Neural cell (in vitro differentiated cells): ENCODE data around the gene ZNF283. TPM values are rescaled to one million over a fixed set of nuclear protein-coding genes. Genes with fewer than 3 reads are reported as not detected.
"Not testable (repeated sequence)": the region's sequence is repeated elsewhere in the genome, so short reads cannot be mapped to it uniquely, and the experiment has no call there.

Experiments
- H2AFZ ChIP-seq: fragments of 200-600, 300-800 bp; sonication (generic), shearing (Covaris generic); 2 replicates; pipeline ENCODE4 v1.6.0; 2014; ENCODE audit warnings: low read depth, mild to moderate bottlenecking, antibody characterized with exemption, low read length, moderate library complexity
- H3F3A ChIP-seq: fragments of 200-600 bp; shearing (Covaris generic); 2 replicates; pipeline ENCODE4 v1.6.1; 2016; ENCODE audit warnings: mild to moderate bottlenecking, moderate library complexity, mixed read lengths, antibody characterized with exemption, low read length; ENCODE audit not compliant: insufficient read depth, poor library complexity, severe bottlenecking
- H3K27ac ChIP-seq: fragments of 200-600, 300-800 bp; sonication (generic), shearing (Covaris generic); 2 replicates; pipeline ENCODE4 v1.5.1; 2014; ENCODE audit warnings: mild to moderate bottlenecking, low read length, moderate library complexity
- H3K27me3 ChIP-seq: fragments of 300-800, 200-600 bp; sonication (generic), shearing (Covaris generic); 2 replicates; pipeline ENCODE4 v1.6.0; 2014; ENCODE audit warnings: mild to moderate bottlenecking, low read depth, low read length, moderate library complexity; ENCODE audit not compliant: insufficient read depth
- H3K36me3 ChIP-seq: fragments of 300-800, 200-600 bp; sonication (generic), shearing (Covaris generic); 2 replicates; pipeline ENCODE4 v1.5.1; 2014; ENCODE audit warnings: mild to moderate bottlenecking, antibody characterized with exemption, low read length, moderate library complexity; ENCODE audit not compliant: insufficient read depth
- H3K4me2 ChIP-seq: fragments of 300-800, 200-600 bp; sonication (generic), shearing (Covaris generic); 2 replicates; pipeline ENCODE4 v1.6.0; 2014; ENCODE audit warnings: mild to moderate bottlenecking, low read length
- H3K4me3 ChIP-seq: fragments of 300-800, 200-600 bp; sonication (generic), shearing (Covaris generic); 2 replicates; pipeline ENCODE4 v1.5.1; 2014; ENCODE audit warnings: mild to moderate bottlenecking, low read length, moderate library complexity
- H3K79me2 ChIP-seq: fragments of 200-600 bp; shearing (Covaris generic); replicated peaks from 2 replicates; pipeline ENCODE4 v1.6.0; 2014; ENCODE audit warnings: mild to moderate bottlenecking, low read length, moderate library complexity; ENCODE audit not compliant: insufficient read depth
- H3K9ac ChIP-seq: fragments of 300-800, 200-600 bp; sonication (generic), shearing (Covaris generic); 2 replicates; pipeline ENCODE4 v1.6.1; 2016; ENCODE audit warnings: mild to moderate bottlenecking, low read length, mixed read lengths
- H3K9me2 ChIP-seq: fragments of 200-600 bp; shearing (Covaris generic); 2 replicates; pipeline ENCODE4 v1.6.1; 2016; ENCODE audit warnings: mild to moderate bottlenecking, low read length, mixed read lengths; ENCODE audit not compliant: insufficient read depth
- H3K9me3 ChIP-seq: fragments of 200-600, 300-800 bp; sonication (generic), shearing (Covaris generic); 2 replicates; pipeline ENCODE4 v1.6.1; 2016; ENCODE audit warnings: mild to moderate bottlenecking, mixed run types, low read length, moderate library complexity, mixed read lengths
- H4K20me1 ChIP-seq: fragments of 200-600 bp; shearing (Covaris generic); 2 replicates; pipeline ENCODE4 v1.6.1; 2016; ENCODE audit warnings: mild to moderate bottlenecking, mixed run types; ENCODE audit not compliant: insufficient read depth
- EP300 ChIP-seq: fragments of 450-650 bp; conservative IDR thresholded peaks from 2 replicates; pipeline ENCODE4 v1.6.1; 2014; ENCODE audit warnings: antibody characterized with exemption, mild to moderate bottlenecking, moderate library complexity; ENCODE audit not compliant: poor library complexity, severe bottlenecking
- EZH2 ChIP-seq: fragments of 200-600, 300-800 bp; shearing (Covaris generic), sonication (generic); IDR thresholded peaks from 2 replicates; pipeline ENCODE4 v1.6.1; 2014; ENCODE audit warnings: antibody characterized with exemption, low read length, borderline replicate concordance, mild to moderate bottlenecking; ENCODE audit not compliant: insufficient read depth, poor library complexity, severe bottlenecking
- MXI1 ChIP-seq: fragments of 450-650 bp; conservative IDR thresholded peaks from 2 replicates; pipeline ENCODE4 v1.6.1; 2014; ENCODE audit warnings: antibody characterized with exemption, mild to moderate bottlenecking; ENCODE audit not compliant: poor library complexity, severe bottlenecking
- POLR2AphosphoS5 ChIP-seq: IDR thresholded peaks from 2 replicates; pipeline ENCODE4 v1.6.1; 2012
- RAD21 ChIP-seq: fragments of 450-650 bp; conservative IDR thresholded peaks from 2 replicates; pipeline ENCODE4 v1.6.1; 2014; ENCODE audit warnings: antibody characterized with exemption, mild to moderate bottlenecking, moderate library complexity
- REST ChIP-seq: IDR thresholded peaks from 2 replicates; pipeline ENCODE4 v1.6.1; 2012; ENCODE audit warnings: borderline replicate concordance
- SMC3 ChIP-seq: fragments of 450-650 bp; conservative IDR thresholded peaks from 2 replicates; pipeline ENCODE4 v1.6.1; 2014; ENCODE audit warnings: antibody characterized with exemption, mild to moderate bottlenecking, moderate library complexity; ENCODE audit not compliant: poor library complexity
- TAF1 ChIP-seq: IDR thresholded peaks from 2 replicates; pipeline ENCODE4 v1.6.1; 2012; ENCODE audit warnings: low read depth
- polyA plus RNA-seq: library from polyadenylated mRNA; depleted of rRNA; stranded (reverse); fragments of >200 nt; gene quantifications from 2 replicates; pipeline ENCODE4 v1.2.3, GENCODE V29; 2014
- TF ChIP-seq, protein P1 (sequence below): fragments of 450-650 bp; IDR thresholded peaks from 2 replicates; pipeline ENCODE4 v1.5.1; 2014; ENCODE audit warnings: antibody characterized with exemption, mild to moderate bottlenecking, moderate library complexity; ENCODE audit not compliant: poor library complexity, severe bottlenecking

Gene ZNF283
- polyA plus RNA-seq, 1 donor from 2014 or later, result 14.9 TPM

- no peaks in the 10 kb centered on the region for H4K20me1 ChIP-seq
- no peak overlapping the region for H3K9ac ChIP-seq
- H3K9me3 ChIP-seq, result peaks cover 29% of the 10 kb centered on the region
- no peaks in the 10 kb centered on the region for H3K9me2 ChIP-seq
- H3K36me3 ChIP-seq, result peaks cover 10% of the 10 kb centered on the region
- H3K4me3 ChIP-seq, result no peak overlapping the region
- no peak overlapping the region for H3K27ac ChIP-seq
- H3K79me2 ChIP-seq, result no peaks in the 10 kb centered on the region
- no peaks in the 10 kb centered on the region for H3F3A ChIP-seq
- no peak overlapping the region for H2AFZ ChIP-seq
- H3K27me3 ChIP-seq, result no peaks in the 10 kb centered on the region
- TF ChIP-seq, protein P1, sequence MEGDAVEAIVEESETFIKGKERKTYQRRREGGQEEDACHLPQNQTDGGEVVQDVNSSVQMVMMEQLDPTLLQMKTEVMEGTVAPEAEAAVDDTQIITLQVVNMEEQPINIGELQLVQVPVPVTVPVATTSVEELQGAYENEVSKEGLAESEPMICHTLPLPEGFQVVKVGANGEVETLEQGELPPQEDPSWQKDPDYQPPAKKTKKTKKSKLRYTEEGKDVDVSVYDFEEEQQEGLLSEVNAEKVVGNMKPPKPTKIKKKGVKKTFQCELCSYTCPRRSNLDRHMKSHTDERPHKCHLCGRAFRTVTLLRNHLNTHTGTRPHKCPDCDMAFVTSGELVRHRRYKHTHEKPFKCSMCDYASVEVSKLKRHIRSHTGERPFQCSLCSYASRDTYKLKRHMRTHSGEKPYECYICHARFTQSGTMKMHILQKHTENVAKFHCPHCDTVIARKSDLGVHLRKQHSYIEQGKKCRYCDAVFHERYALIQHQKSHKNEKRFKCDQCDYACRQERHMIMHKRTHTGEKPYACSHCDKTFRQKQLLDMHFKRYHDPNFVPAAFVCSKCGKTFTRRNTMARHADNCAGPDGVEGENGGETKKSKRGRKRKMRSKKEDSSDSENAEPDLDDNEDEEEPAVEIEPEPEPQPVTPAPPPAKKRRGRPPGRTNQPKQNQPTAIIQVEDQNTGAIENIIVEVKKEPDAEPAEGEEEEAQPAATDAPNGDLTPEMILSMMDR, result no peak
- TF ChIP-seq POLR2AphosphoS5 (no peak), SMC3 (no peak), EZH2 (no peak), REST (no peak), RAD21 (no peak), MXI1 (no peak), EP300 (no peak), TAF1 (no peak)
- H3K4me2 ChIP-seq, result no peak overlapping the region
Observed at GRCh38 chr19:43848821-43849220, 21.7 kb downstream of the ZNF283 start.

DNA sequence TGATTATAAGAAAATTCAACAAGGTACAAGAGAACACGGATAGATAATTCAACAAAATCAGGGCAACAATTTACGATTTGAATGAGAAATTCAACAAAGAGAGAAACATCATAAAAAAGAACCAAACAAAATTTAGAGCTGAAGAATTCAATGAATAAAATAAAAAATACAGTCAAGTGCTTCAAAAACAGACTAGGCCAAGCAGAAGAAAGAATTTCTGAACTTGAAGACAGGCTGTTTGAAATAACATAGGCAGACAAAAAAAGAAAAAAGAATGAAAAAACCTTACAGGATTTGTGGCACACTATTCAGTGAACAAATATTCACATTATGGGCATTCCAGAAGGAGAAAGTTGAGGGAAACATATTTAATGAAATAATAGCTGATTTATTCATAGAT lies 31.1 kb downstream of the ZNF283 start:
- Histone ChIP-seq H3K27ac (no peak overlapping the region), H3K4me2 (no peak overlapping the region), H4K20me1 (no peaks in the 10 kb centered on the region), H2AFZ (no peak overlapping the region), H3K9me3 (peaks cover 12% of the 10 kb centered on the region), H3K9me2 (no peaks in the 10 kb centered on the region), H3K27me3 (no peaks in the 10 kb centered on the region), H3K36me3 (no peaks in the 10 kb centered on the region), H3K9ac (no peak overlapping the region), H3K79me2 (no peaks in the 10 kb centered on the region), H3F3A (no peaks in the 10 kb centered on the region), H3K4me3 (no peak overlapping the region)
- TF ChIP-seq POLR2AphosphoS5 (no peak), SMC3 (no peak), MXI1 (no peak), EP300 (no peak), REST (no peak)
- TF ChIP-seq, protein P1, result no peak

DNA sequence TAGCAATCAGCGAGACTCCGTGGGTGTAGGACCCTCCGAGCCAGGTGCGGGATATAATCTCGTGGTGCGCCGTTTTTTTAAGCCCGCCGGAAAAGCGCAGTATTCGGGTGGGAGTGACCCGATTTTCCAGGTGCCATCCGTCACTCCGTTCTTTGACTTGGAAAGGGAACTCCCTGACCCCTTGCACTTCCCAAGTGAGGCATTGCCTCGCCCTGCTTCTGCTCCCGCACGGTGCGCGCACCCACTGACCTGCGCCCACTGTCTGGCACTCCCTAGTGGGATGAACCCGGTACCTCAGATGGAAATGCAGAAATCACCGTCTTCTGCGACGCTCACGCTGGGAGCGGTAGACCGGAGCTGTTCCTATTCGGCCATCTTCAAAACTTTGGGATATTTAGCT lies 39.8 kb downstream of the ZNF283 start:
- not testable (repeated sequence) for H3K4me3 ChIP-seq, H3K27ac ChIP-seq, H3K4me2 ChIP-seq, H3K9ac ChIP-seq, H3K79me2 ChIP-seq, H4K20me1 ChIP-seq, H2AFZ ChIP-seq, H3K36me3 ChIP-seq, H3F3A ChIP-seq, H3K27me3 ChIP-seq, H3K9me2 ChIP-seq
- peaks cover 12% of the 10 kb centered on the region for H3K9me3 ChIP-seq
